Ishikawa (cell line): ENCODE results near the gene SPN.

Experiments used
- EGR1 ChIP-seq: IDR thresholded peaks from 2 replicates; pipeline ENCODE4 v1.6.1; 2012
- EP300 ChIP-seq: IDR thresholded peaks from 2 replicates; pipeline ENCODE4 v1.6.1; 2012; ENCODE audit warnings: borderline replicate concordance
- MAX ChIP-seq: IDR thresholded peaks from 2 replicates; pipeline ENCODE4 v1.6.1; 2012
- NFIC ChIP-seq: IDR thresholded peaks from 2 replicates; pipeline ENCODE4 v1.6.1; 2012
- REST ChIP-seq: IDR thresholded peaks from 2 replicates; pipeline ENCODE4 v1.6.1; 2012; ENCODE audit warnings: low read depth, mild to moderate bottlenecking
- TAF1 ChIP-seq: IDR thresholded peaks from 2 replicates; pipeline ENCODE4 v1.6.1; 2012; ENCODE audit warnings: low read depth, mild to moderate bottlenecking
- YY1 ChIP-seq: IDR thresholded peaks from 2 replicates; pipeline ENCODE4 v1.6.1; 2012; ENCODE audit warnings: low read depth
- ZBTB7A ChIP-seq: IDR thresholded peaks from 2 replicates; pipeline ENCODE4 v1.6.1; 2012; ENCODE audit warnings: low read depth

- TF ChIP-seq EGR1 (no peak), MAX (no peak), ZBTB7A (no peak), REST (no peak), TAF1 (no peak), YY1 (no peak), EP300 (no peak), NFIC (no peak)
Observed at GRCh38 chr16:29698484-29699323, 35.7 kb downstream of the SPN start.
